Fibroblast of lung (primary cell): ENCODE results near the gene BATF3. TPM values are rescaled to one million over a fixed set of nuclear protein-coding genes. Genes with fewer than 3 reads are reported as not detected.

Experiments used
- DNase-seq, 2 donors: peaks; one replicate each; pipeline versions ENCODE4 v3.0.0 to v3.0.0-alpha.2; 2010; ENCODE audit warnings: low read depth in 2 of 2
- H2AFZ ChIP-seq: 2 replicates; pipeline ENCODE4 v1.5.1; 2012; ENCODE audit warnings: low read length, control low read depth, inconsistent platforms
- H3K27ac ChIP-seq: 2 replicates; pipeline ENCODE4 v1.5.1; 2011; ENCODE audit warnings: low read length, control low read depth; ENCODE audit not compliant: insufficient read depth
- H3K27me3 ChIP-seq: 2 replicates; pipeline ENCODE4 v1.5.1; 2011; ENCODE audit warnings: mild to moderate bottlenecking, low read length; ENCODE audit not compliant: control insufficient read depth, insufficient read depth
- H3K36me3 ChIP-seq: 2 replicates; pipeline ENCODE4 v1.5.1; 2011; ENCODE audit warnings: low read length; ENCODE audit not compliant: control insufficient read depth, insufficient read depth
- H3K4me1 ChIP-seq: 2 replicates; pipeline ENCODE4 v1.5.1; 2011; ENCODE audit warnings: low read length; ENCODE audit not compliant: control insufficient read depth, insufficient read depth; ENCODE audit errors: extremely low read depth
- H3K4me2 ChIP-seq: 2 replicates; pipeline ENCODE4 v1.5.1; 2011; ENCODE audit warnings: low read length, control low read depth; ENCODE audit not compliant: insufficient read depth; ENCODE audit errors: extremely low read depth
- H3K4me3 ChIP-seq, 4 experiments: fragments of 200-600 bp in 1 of 4; sonication (generic) in 1 of 4; replicated peaks in 1 of 4; 2 replicates each; pipeline ENCODE4 v1.5.1; 2011 to 2016; ENCODE audit warnings: low read length in 4 of 4, low read depth in 3 of 4, mild to moderate bottlenecking in 3 of 4, control low read depth in 2 of 4, inconsistent platforms in 1 of 4, mixed read lengths in 1 of 4; ENCODE audit not compliant: insufficient read depth in 1 of 4; ENCODE audit errors: control extremely low read depth in 1 of 4
- H3K79me2 ChIP-seq: 2 replicates; pipeline ENCODE4 v1.5.1; 2012; ENCODE audit warnings: mild to moderate bottlenecking, low read length, inconsistent platforms; ENCODE audit not compliant: control insufficient read depth, insufficient read depth
- H3K9ac ChIP-seq: 2 replicates; pipeline ENCODE4 v1.5.1; 2011; ENCODE audit warnings: mild to moderate bottlenecking, low read length, control low read depth; ENCODE audit not compliant: insufficient read depth
- H3K9me3 ChIP-seq: 2 replicates; pipeline ENCODE4 v1.5.1; 2012; ENCODE audit warnings: low read depth, low read length; ENCODE audit not compliant: control insufficient read depth, insufficient read depth
- H4K20me1 ChIP-seq: 2 replicates; pipeline ENCODE4 v1.5.1; 2011; ENCODE audit warnings: low read length; ENCODE audit not compliant: control insufficient read depth, insufficient read depth; ENCODE audit errors: extremely low read depth
- EZH2 ChIP-seq: IDR thresholded peaks from 2 replicates; pipeline ENCODE4 v1.5.1; 2012; ENCODE audit warnings: low read length, control low read depth, mild to moderate bottlenecking; ENCODE audit errors: missing control alignments
- polyA plus RNA-seq, 2 donors: library from polyadenylated mRNA; depleted of rRNA in 1 of 2; stranded (reverse) in 1 of 2; unstranded in 1 of 2; fragments of >200 nt; gene quantifications; 2 replicates each; pipeline ENCODE4 v1.2.1, GENCODE V29; 2011 to 2012; ENCODE audit warnings: missing spikeins in 1 of 2
- total RNA-seq: library from RNA; depleted of rRNA; stranded (reverse); fragments of >200 nt; gene quantifications from 2 replicates; pipeline ENCODE4 v1.2.1, GENCODE V29; 2014
- TF ChIP-seq, protein P1 (sequence below), 2 donors: IDR thresholded peaks in 1 of 2; conservative IDR thresholded peaks in 1 of 2; 1 replicate in 1 of 2; 2 replicates in 1 of 2; pipeline ENCODE4 v1.5.1; 2011 to 2012; ENCODE audit warnings: low read length in 2 of 2, control low read depth in 1 of 2, inconsistent platforms in 1 of 2, low read depth in 1 of 2, mild to moderate bottlenecking in 1 of 2

The BATF3 gene
- total and polyA plus RNA-seq, 2 donors (not counting 1 experiment from before 2014, with no cell fraction given), result 6.8 to 9.1 TPM

DNA sequence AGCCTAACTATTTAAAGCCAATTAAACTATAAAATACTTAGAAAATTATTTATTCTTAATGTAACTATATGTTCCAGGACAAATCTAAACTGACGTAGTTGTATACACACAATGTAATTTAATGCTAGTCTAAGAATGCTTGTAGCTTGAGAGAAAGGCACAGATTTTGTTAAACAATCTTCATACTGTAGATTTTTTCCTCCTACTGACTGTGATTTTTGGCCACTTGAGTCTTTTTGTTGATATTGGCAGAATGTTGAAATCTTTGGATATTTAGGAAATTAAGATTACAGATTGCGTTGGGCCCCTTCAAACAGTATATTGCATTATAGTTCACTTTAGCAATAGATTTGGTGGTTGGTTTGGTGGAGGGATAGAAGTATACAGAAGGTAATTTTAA is 50.6 kb downstream of the BATF3 start:
- no peaks in the 10 kb centered on the region for H4K20me1 ChIP-seq
- H3K36me3 ChIP-seq, result no peaks in the 10 kb centered on the region
- H3K4me1 ChIP-seq, result peaks cover 5% of the 10 kb centered on the region
- H3K9ac ChIP-seq, result no peak overlapping the region
- no peak overlapping the region for H3K4me2 ChIP-seq
- no peak overlapping the region for H3K27ac ChIP-seq
- H3K79me2 ChIP-seq, result no peaks in the 10 kb centered on the region
- TF ChIP-seq, protein P1, sequence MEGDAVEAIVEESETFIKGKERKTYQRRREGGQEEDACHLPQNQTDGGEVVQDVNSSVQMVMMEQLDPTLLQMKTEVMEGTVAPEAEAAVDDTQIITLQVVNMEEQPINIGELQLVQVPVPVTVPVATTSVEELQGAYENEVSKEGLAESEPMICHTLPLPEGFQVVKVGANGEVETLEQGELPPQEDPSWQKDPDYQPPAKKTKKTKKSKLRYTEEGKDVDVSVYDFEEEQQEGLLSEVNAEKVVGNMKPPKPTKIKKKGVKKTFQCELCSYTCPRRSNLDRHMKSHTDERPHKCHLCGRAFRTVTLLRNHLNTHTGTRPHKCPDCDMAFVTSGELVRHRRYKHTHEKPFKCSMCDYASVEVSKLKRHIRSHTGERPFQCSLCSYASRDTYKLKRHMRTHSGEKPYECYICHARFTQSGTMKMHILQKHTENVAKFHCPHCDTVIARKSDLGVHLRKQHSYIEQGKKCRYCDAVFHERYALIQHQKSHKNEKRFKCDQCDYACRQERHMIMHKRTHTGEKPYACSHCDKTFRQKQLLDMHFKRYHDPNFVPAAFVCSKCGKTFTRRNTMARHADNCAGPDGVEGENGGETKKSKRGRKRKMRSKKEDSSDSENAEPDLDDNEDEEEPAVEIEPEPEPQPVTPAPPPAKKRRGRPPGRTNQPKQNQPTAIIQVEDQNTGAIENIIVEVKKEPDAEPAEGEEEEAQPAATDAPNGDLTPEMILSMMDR (conservative IDR thresholded peaks at IDR 0.05 in 1 of 2, IDR thresholded peaks at IDR 0.05 in 1 of 2; ENCODE audit: low read depth in 1 of 2, low read length in 2 of 2), result no peak
- no peak for TF ChIP-seq EZH2
- no peaks in the 10 kb centered on the region for H3K9me3 ChIP-seq
- H2AFZ ChIP-seq, result no peak overlapping the region
- no peak overlapping the region for H3K4me3 ChIP-seq
- peak; percentile 48 to 59 for DNase-seq
- H3K27me3 ChIP-seq, result no peaks in the 10 kb centered on the region

DNA sequence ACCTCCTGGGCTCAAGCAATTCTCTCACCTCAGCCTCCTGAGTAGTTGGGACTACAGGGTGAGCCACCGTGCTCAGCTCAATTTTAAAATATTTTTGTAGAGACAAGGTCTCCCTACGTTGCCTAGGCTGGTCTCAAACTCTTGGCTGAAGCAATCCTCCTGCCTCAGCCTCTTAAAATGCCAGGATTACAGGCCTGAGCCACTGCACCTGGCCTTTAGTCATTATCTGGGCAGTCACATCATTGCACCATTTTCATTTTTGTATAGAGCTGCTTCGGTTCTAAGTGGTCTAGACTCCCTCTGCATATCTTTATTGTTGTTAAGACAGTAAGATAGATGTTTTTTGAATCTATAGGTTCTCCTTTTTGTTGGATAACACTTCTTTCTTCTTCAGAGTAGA is 51.2 kb downstream of the BATF3 start:
- Histone ChIP-seq H3K9me3 (no peaks in the 10 kb centered on the region), H3K4me2 (no peak overlapping the region), H3K36me3 (no peaks in the 10 kb centered on the region), H3K27ac (no peak overlapping the region), H2AFZ (no peak overlapping the region), H3K4me1 (peaks cover 5% of the 10 kb centered on the region), H3K4me3 (no peak overlapping the region), H3K9ac (no peak overlapping the region), H4K20me1 (no peaks in the 10 kb centered on the region), H3K27me3 (no peaks in the 10 kb centered on the region), H3K79me2 (no peaks in the 10 kb centered on the region)
- TF ChIP-seq, protein P1 (conservative IDR thresholded peaks at IDR 0.05 in 1 of 2, IDR thresholded peaks at IDR 0.05 in 1 of 2; ENCODE audit: low read depth in 1 of 2, low read length in 2 of 2), result no peak
- no peak for DNase-seq

DNA sequence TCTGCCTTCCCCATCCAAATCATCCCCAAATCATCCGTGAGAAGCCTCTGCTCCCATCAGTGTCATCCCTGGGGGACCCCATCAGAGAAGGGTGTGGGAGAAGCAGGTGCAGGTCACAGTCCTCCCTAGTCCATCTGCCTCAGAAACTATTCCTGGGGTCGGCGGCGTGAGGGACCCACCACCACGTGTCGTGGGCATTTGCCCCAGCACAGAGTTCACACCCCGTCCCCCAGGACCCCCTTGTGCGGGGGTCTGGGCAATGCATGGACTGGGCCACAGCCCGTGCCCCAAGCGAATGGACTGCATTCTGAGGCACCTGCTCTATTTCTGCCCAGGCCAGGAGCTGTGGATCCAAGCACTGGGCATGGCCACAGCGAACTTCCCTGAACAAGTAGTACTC is 52.6 kb downstream of the BATF3 start:
- Histone ChIP-seq H3K27me3 (no peaks in the 10 kb centered on the region), H3K36me3 (no peaks in the 10 kb centered on the region), H3K79me2 (no peaks in the 10 kb centered on the region), H3K9ac (no peak overlapping the region), H3K27ac (no peak overlapping the region), H3K9me3 (no peaks in the 10 kb centered on the region), H2AFZ (no peak overlapping the region), H3K4me3 (no peak overlapping the region), H3K4me1 (peaks cover 3% of the 10 kb centered on the region), H4K20me1 (no peaks in the 10 kb centered on the region), H3K4me2 (no peak overlapping the region)
- DNase-seq, result no peak
- TF ChIP-seq, protein P1 (conservative IDR thresholded peaks at IDR 0.05 in 1 of 2, IDR thresholded peaks at IDR 0.05 in 1 of 2; ENCODE audit: low read depth in 1 of 2, low read length in 2 of 2), result no peak
- no peak for TF ChIP-seq EZH2
